Small intestine (tissue), 7 donors: ENCODE measurements around the gene RAVER2. TPM values are rescaled to one million over a fixed set of nuclear protein-coding genes. Genes with fewer than 3 reads are reported as not detected.
A peak's percentile ranks its signal among the peaks of the same experiment; 100 is the strongest.

Experiments used
- DNase-seq, 2 donors: peaks; one replicate each; pipeline versions ENCODE4 v3.0.0 to v3.0.0-alpha.2; 2013
- FAIRE-seq: peaks from 2 replicates; lab custom pipeline; 2012; peaks lifted over from hg19 to GRCh38; lab: Jason Lieb, UNC
- H3K27ac ChIP-seq, 3 donors: one replicate each; pipeline ENCODE4 v1.5.1; 2013; ENCODE audit warnings: low read length in 2 of 3, mild to moderate bottlenecking in 2 of 3, control low read depth in 1 of 3, inconsistent platforms in 1 of 3, low read depth in 1 of 3, moderate library complexity in 1 of 3
- H3K27me3 ChIP-seq, 3 donors: one replicate each; pipeline ENCODE4 v1.6.1; 2013; ENCODE audit warnings: low read length in 3 of 3, inconsistent platforms in 1 of 3; ENCODE audit not compliant: control insufficient read depth in 3 of 3, insufficient read depth in 3 of 3
- H3K36me3 ChIP-seq, 3 donors: one replicate each; pipeline ENCODE4 v1.6.1; 2013; ENCODE audit warnings: low read length in 3 of 3, inconsistent platforms in 1 of 3, low read depth in 1 of 3, mild to moderate bottlenecking in 1 of 3, moderate library complexity in 1 of 3; ENCODE audit not compliant: control insufficient read depth in 3 of 3, insufficient read depth in 2 of 3
- H3K4me1 ChIP-seq, 3 donors: one replicate each; pipeline ENCODE4 v1.6.1; 2013; ENCODE audit warnings: low read length in 2 of 3, inconsistent platforms in 1 of 3, low read depth in 1 of 3, mild to moderate bottlenecking in 1 of 3, moderate library complexity in 1 of 3; ENCODE audit not compliant: control insufficient read depth in 3 of 3, insufficient read depth in 2 of 3
- H3K4me3 ChIP-seq, 3 donors: one replicate each; pipeline ENCODE4 v1.5.1; 2013; ENCODE audit warnings: low read length in 3 of 3, control low read depth in 1 of 3, inconsistent platforms in 1 of 3, low read depth in 1 of 3, mild to moderate bottlenecking in 1 of 3, moderate library complexity in 1 of 3
- H3K9me3 ChIP-seq, 2 donors: one replicate each; pipeline ENCODE4 v1.6.1; 2013; ENCODE audit warnings: low read depth in 1 of 2, low read length in 1 of 2; ENCODE audit not compliant: control insufficient read depth in 2 of 2, insufficient read depth in 1 of 2
- WGBS, 3 donors: extraction: QIAGEN DNeasy Blood & Tissue Kit; methylation state at CpG; one replicate each; pipeline ENCODE4 v1.1.7; 2013; 5-methylcytosine and 5-hydroxymethylcytosine counted together
- polyA plus RNA-seq, 4 donors: library from polyadenylated mRNA; stranded (reverse) in 3 of 4; unstranded in 1 of 4; fragments of 200-250 nt in 3 of 4; fragments of 120-200 nt in 1 of 4; gene quantifications; one replicate each; pipeline versions ENCODE4 v1.2.1 to v1.2.3, GENCODE V29; 2013
- donor health status: healthy with polysubstance abuse.
- donor health status: control.
- donor health status: control.
- donor health status: Bipolar disorder and iron deficiency.
- donor health status: healthy.

Gene RAVER2
- polyA plus RNA-seq, 4 donors, result 15.3 to 45.4 (median 30.8) TPM

GRCh38 chr1:64839261-64839660, 94.4 kb downstream of the RAVER2 start:
- Histone ChIP-seq H3K4me1 (peaks cover 0 to 2% (median 0%) of the 10 kb centered on the region in 3 donors), H3K9me3 (no peaks in the 10 kb centered on the region), H3K27ac (no peak overlapping the region), H3K36me3 (peaks cover 29 to 55% (median 39%) of the 10 kb centered on the region in 3 donors), H3K4me3 (no peak overlapping the region), H3K27me3 (no peaks in the 10 kb centered on the region)
- DNase-seq (no peak), FAIRE-seq (no peak)
- 89 to 95% (median 92%) methylated on average over 5 of the region's 5 CpGs for WGBS, 3 donors

DNA sequence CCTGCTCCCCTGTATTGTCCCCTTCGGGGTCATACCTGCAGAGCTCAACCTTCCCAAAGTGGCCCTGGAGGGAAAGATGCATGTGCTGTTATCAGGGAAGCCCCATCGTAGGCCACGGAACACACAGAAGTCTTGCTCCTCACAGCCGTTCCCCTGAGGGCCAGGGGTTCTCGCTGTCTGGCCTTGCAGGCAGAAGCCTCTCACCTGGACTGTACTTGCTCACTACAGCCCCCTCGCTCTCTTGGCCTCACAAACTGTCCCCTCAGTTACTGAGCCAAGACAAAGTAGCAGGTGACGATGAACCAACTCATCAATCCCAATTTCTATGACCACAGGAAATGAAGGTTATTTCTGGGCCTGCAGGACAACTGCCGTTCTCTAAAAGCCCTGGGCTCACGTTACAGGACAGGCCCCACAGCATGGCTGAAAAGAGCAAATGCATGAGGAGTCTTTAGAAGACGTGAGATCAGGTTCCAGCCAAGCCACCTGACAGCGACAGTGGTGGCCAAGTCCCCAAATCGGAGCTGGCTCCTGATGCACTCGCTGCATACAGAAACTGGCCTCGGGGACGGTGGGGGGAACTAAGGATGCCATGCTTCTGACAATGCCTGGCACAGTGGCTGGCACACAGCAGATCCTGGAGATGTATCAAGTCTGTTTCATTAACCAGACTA, 95.0 kb downstream of the RAVER2 start:
- Histone ChIP-seq H3K27ac (no peak overlapping the region), H3K4me1 (peaks cover 0 to 2% (median 0%) of the 10 kb centered on the region in 3 donors), H3K9me3 (no peaks in the 10 kb centered on the region), H3K36me3 (peaks cover 28 to 61% (median 39%) of the 10 kb centered on the region in 3 donors), H3K4me3 (no peak overlapping the region), H3K27me3 (no peaks in the 10 kb centered on the region)
- FAIRE-seq, result no peak
- WGBS, 3 donors, result 93 to 96% (median 94%) methylated on average over 15 of the region's 15 CpGs
- DNase-seq, result no peak

DNA sequence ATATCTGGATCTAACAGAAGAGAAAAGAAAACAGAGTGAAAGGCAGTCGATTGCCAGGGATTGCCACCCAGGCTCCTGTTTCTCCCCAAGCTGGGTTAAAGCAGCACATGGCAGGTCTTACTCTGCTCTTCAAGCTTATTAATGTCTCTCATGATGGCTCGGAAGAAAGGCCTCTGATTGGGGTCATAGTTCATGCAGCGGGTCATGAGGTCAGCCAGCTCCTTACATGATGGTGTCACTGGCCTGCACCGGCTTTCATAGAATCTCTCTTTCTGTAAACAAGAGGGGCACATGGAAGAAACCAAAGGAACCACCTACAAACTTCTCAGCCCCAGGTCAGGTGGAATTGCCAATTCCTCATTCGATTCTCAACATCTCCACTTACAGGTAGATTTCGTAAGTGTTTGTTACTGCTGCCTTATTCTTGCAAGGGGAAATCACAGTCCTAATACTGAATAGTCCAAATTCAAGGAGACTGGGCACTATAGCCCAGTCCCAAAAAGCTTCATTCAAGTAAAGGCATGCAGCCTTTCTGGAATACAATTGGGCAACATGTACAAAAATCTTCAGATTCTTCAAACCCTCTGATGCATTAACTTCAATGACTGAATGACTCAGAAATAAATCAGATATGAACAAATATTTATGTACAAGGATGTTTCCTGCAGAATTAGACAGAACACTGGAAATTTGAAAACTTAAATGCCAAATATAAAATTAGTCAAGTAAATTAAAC, 96.6 kb downstream of the RAVER2 start:
- WGBS, 3 donors, result 64 to 67% (median 65%) methylated on average over 6 of the region's 6 CpGs

GRCh38 chr1:64842224-64842623, 97.3 kb downstream of the RAVER2 start:
- FAIRE-seq (no peak), DNase-seq (no peak)
- Histone ChIP-seq H3K9me3 (no peaks in the 10 kb centered on the region), H3K4me3 (no peak overlapping the region), H3K4me1 (peaks cover 0 to 2% (median 0%) of the 10 kb centered on the region in 3 donors), H3K27me3 (no peaks in the 10 kb centered on the region), H3K36me3 (peaks cover 14 to 69% (median 29%) of the 10 kb centered on the region in 3 donors), H3K27ac (peak overlapping the region in 1 of 3 donors; percentile 6)
- 49 to 69% (median 62%) methylated on average over 2 of the region's 2 CpGs for WGBS, 3 donors

More for the DNA sequence above, 96.6 kb downstream of the RAVER2 start:
- FAIRE-seq, result no peak
- no peak overlapping the region for H3K4me3 ChIP-seq
- H3K36me3 ChIP-seq, result peaks cover 20 to 69% (median 33%) of the 10 kb centered on the region in 3 donors
- no peak for DNase-seq
- no peaks in the 10 kb centered on the region for H3K27me3 ChIP-seq
- H3K27ac ChIP-seq, result no peak overlapping the region
- peaks cover 0 to 2% (median 0%) of the 10 kb centered on the region in 3 donors for H3K4me1 ChIP-seq
- H3K9me3 ChIP-seq, result no peaks in the 10 kb centered on the region

DNA sequence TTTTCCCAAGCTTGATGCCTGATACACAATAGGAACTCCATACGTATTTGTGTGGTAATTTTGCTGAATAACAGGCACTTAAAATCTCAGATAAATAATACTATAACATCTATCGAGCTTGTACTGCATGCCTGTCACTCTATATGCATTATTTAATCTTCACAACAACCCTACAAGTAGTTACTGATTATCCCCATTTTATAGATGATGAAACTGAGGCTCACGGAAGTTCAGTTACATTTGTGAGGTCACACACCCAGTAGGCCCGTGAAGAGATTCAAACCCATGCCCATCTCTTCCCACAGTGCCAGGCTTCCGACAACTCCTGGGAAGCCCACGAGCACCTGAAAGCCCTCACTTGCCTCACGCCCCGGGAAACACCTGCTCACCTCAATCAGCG, 98.8 kb downstream of the RAVER2 start:
- no peak overlapping the region for H3K4me3 ChIP-seq
- no peak for FAIRE-seq
- H3K9me3 ChIP-seq, result no peaks in the 10 kb centered on the region
- 86 to 92% (median 90%) methylated on average over 9 of the region's 9 CpGs for WGBS, 3 donors
- H3K27ac ChIP-seq, result no peak overlapping the region
- peaks cover 8 to 73% (median 23%) of the 10 kb centered on the region in 3 donors for H3K36me3 ChIP-seq
- peaks cover 0 to 2% (median 0%) of the 10 kb centered on the region in 3 donors for H3K4me1 ChIP-seq
- no peaks in the 10 kb centered on the region for H3K27me3 ChIP-seq
- DNase-seq, result no peak

DNA sequence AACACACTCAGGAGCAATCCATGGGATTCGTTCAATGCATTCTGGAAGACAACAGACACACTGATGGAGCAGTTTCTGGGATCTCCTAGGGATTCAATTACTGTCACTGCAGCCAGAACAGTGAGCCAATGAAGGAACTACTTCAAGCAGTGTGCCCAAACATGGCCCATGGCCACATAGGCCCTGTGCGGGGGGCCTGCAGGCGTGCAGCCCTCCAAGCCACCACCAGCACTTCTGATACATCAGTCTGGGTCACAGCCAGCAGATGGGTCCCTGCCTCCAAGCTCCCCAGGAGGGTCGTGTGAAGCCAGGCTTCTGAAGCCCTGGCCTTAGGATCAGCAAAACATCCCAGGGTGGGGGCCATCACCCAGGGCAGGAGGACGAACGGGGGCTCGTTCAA, 99.3 kb downstream of the RAVER2 start:
- no peak for DNase-seq
- peaks cover 8 to 77% (median 23%) of the 10 kb centered on the region in 3 donors for H3K36me3 ChIP-seq
- WGBS, 3 donors, result 86 to 90% (median 88%) methylated on average over 7 of the region's 7 CpGs
- FAIRE-seq, result no peak
- H3K27me3 ChIP-seq, result no peaks in the 10 kb centered on the region
- no peaks in the 10 kb centered on the region for H3K9me3 ChIP-seq
- no peak overlapping the region for H3K27ac ChIP-seq
- H3K4me1 ChIP-seq, result peaks cover 0 to 2% (median 0%) of the 10 kb centered on the region in 3 donors
- no peak overlapping the region for H3K4me3 ChIP-seq

DNA sequence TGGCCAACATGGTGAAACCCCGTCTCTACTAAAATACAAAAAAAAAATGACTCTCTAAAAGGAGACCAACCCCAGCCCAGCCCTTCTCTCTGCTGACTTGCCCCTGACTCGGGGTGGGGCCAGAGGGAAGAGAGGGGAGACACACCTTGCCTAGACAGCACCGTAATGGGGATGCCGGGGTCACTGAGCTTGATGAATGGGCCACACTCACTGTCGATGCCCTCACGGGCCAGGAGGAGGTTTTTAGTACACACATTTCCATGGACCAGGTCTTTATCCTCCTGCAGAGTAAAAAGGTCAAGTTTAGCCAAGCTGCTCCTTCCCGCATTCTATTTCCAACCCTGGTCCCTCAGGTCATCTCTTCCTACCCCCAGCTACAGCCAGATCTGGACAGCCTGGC, 99.7 kb downstream of the RAVER2 start:
- no peak overlapping the region for H3K27ac ChIP-seq
- peaks cover 0 to 2% (median 0%) of the 10 kb centered on the region in 3 donors for H3K4me1 ChIP-seq
- no peak for DNase-seq
- 89 to 95% (median 93%) methylated on average over 7 of the region's 7 CpGs for WGBS, 3 donors
- FAIRE-seq, result no peak
- no peaks in the 10 kb centered on the region for H3K27me3 ChIP-seq
- H3K36me3 ChIP-seq, result peaks cover 8 to 77% (median 23%) of the 10 kb centered on the region in 3 donors
- H3K9me3 ChIP-seq, result no peaks in the 10 kb centered on the region
- H3K4me3 ChIP-seq, result no peak overlapping the region

DNA sequence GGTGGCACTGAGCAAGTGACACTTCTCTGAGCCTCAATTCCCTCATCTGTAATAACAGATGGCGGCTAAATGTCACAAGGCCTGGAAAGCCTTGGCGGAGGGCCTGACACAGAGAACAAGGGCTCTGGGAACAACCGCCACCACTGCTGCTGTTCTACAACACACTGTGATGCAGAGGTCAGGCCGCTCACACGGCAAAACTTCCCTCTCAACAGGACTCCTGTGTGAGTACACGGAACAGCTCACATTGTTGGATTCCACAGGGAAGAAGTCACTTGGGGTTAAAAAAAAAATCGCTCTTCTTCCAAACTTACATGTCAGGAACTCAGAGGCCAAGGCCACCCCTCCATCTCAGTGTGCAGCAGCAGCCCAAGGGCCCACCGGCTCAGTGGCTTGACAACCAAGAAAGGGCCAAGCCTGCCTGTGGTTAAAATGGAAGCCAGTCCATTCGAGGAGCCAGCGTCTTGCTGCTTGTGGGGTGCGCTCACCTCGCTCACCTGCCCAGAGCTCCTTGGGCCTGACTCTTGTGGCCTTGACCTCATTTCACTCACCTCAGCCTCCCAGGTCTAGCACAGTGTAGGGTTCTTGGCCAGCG, 101.1 kb downstream of the RAVER2 start:
- Histone ChIP-seq H3K4me1 (peaks cover 0 to 2% (median 0%) of the 10 kb centered on the region in 3 donors), H3K27me3 (no peaks in the 10 kb centered on the region), H3K4me3 (no peak overlapping the region), H3K27ac (no peak overlapping the region), H3K9me3 (no peaks in the 10 kb centered on the region), H3K36me3 (peaks cover 6 to 78% (median 16%) of the 10 kb centered on the region in 3 donors)
- 91 to 96% (median 93%) methylated on average over 13 of the region's 13 CpGs for WGBS, 3 donors
- DNase-seq (no peak), FAIRE-seq (no peak)
